Esophagus muscularis mucosa (tissue), 4 donors: ENCODE data around the gene TRPC4AP.

ENCODE experiments used
- CTCF ChIP-seq, 3 experiments: fragments of 200-600 bp in 2 of 3; fragments of 450-650 bp in 1 of 3; sonication (generic) in 2 of 3; IDR thresholded peaks; one replicate each; pipeline ENCODE4 v1.5.1; 2017 to 2019; ENCODE audit warnings: antibody characterized with exemption in 3 of 3, mild to moderate bottlenecking in 2 of 3, moderate library complexity in 1 of 3
- EP300 ChIP-seq: sonication (generic); formaldehyde crosslinking; IDR thresholded peaks from one replicate; pipeline ENCODE4 v1.6.1; 2017; ENCODE audit warnings: antibody characterized with exemption
- POLR2A ChIP-seq: fragments of 450-650 bp; IDR thresholded peaks from one replicate; pipeline ENCODE4 v1.6.1; 2017; ENCODE audit warnings: antibody characterized with exemption, moderate library complexity, mild to moderate bottlenecking, low read depth
- POLR2AphosphoS5 ChIP-seq, 2 donors: sonication (generic); formaldehyde crosslinking; IDR thresholded peaks; one replicate each; pipeline ENCODE4 v1.6.1; 2017; ENCODE audit warnings: antibody characterized with exemption in 2 of 2

- no peak for TF ChIP-seq EP300
- no peak for TF ChIP-seq CTCF (IDR thresholded peaks at IDR 0.05)
- no peak for TF ChIP-seq POLR2AphosphoS5 (IDR thresholded peaks at IDR 0.05)
- TF ChIP-seq POLR2A, result no peak
These were observed 9.0 kb upstream of the TRPC4AP start for GRCh38 chr20:35101620-35102019.
